BE2C (cell line): Measurements from ENCODE around the gene BZW2. TPM values are rescaled to one million over a fixed set of nuclear protein-coding genes. Genes with fewer than 3 reads are reported as not detected.

ENCODE experiments used
- DNase-seq: peaks from one replicate; pipeline ENCODE4 v3.0.0-alpha.2; 2020
- H3K27me3 ChIP-seq: fragments of 250-450 bp; sonication (Bioruptor Pico); 2 replicates; pipeline ENCODE4 v1.5.1; 2020; ENCODE audit warnings: mild to moderate bottlenecking
- H3K36me3 ChIP-seq: fragments of 250-450 bp; sonication (Bioruptor Pico); 2 replicates; pipeline ENCODE4 v1.5.1; 2020; ENCODE audit warnings: mild to moderate bottlenecking
- H3K4me1 ChIP-seq: fragments of 250-450 bp; sonication (Bioruptor Pico); 2 replicates; pipeline ENCODE4 v1.5.1; 2020
- H3K4me3 ChIP-seq: 2 replicates; pipeline ENCODE4 v1.5.1; 2011; ENCODE audit warnings: low read depth, low read length
- H3K9me3 ChIP-seq: fragments of 250-450 bp; sonication (Bioruptor Pico); 2 replicates; pipeline ENCODE4 v1.5.1; 2020
- CTCF ChIP-seq: IDR thresholded peaks from 2 replicates; pipeline ENCODE4 v1.5.1; 2012; ENCODE audit warnings: mild to moderate bottlenecking, low read depth, low read length
- polyA plus RNA-seq: library from polyadenylated mRNA; unstranded; fragments of >200 nt; gene quantifications from one replicate; pipeline ENCODE4 v1.2.1, GENCODE V29; 2012; ENCODE audit warnings: low read depth, missing spikeins; ENCODE audit not compliant: insufficient read length, insufficient read depth

The BZW2 gene
- polyA plus RNA-seq = 163 TPM

- peaks cover 3% of the 10 kb centered on the region; the same call in 1 of the 2 replicates for H3K4me1 ChIP-seq
- no peaks in the 10 kb centered on the region for H3K27me3 ChIP-seq
- H3K9me3 ChIP-seq = no peaks in the 10 kb centered on the region
- peak within 1 kb of the TSS; percentile 95 for H3K4me3 ChIP-seq
- TF ChIP-seq CTCF = no peak
- peaks cover 4% of the 10 kb centered on the region; the same call in 1 of the 2 replicates for H3K36me3 ChIP-seq
- peak; percentile 97 for DNase-seq
Observed at GRCh38 chr7:16645593-16646471, at the start of gene BZW2, which contains the start of gene ANKMY2. Gene BZW2 (plus strand): TSS chr7:16646181. CDS start chr7:16665444, 19,263 bp downstream. Gene ANKMY2 (minus strand): TSS chr7:16645754. CDS start chr7:16645573, 181 bp downstream.

- H3K9me3 ChIP-seq = no peaks in the 10 kb centered on the region
- no peaks in the 10 kb centered on the region for H3K27me3 ChIP-seq
- H3K4me1 ChIP-seq = peaks cover 6% of the 10 kb centered on the region
- no peak for DNase-seq
- no peak overlapping the region for H3K4me3 ChIP-seq
- H3K36me3 ChIP-seq = no peaks in the 10 kb centered on the region; the same call in 1 of the 2 replicates
- no peak for TF ChIP-seq CTCF
Observed at GRCh38 chr7:16598015-16598414, 48.0 kb upstream of the BZW2 start.

GRCh38 chr7:16599860-16600259 is 46.1 kb upstream of the BZW2 start:
- DNase-seq = no peak
- TF ChIP-seq CTCF = no peak
- Histone ChIP-seq H3K36me3 (no peaks in the 10 kb centered on the region; the same call in 1 of the 2 replicates), H3K4me3 (no peak overlapping the region), H3K27me3 (no peaks in the 10 kb centered on the region), H3K4me1 (peaks cover 6% of the 10 kb centered on the region), H3K9me3 (no peaks in the 10 kb centered on the region)

- H3K36me3 ChIP-seq = no peaks in the 10 kb centered on the region; the same call in 1 of the 2 replicates
- no peaks in the 10 kb centered on the region for H3K9me3 ChIP-seq
- DNase-seq = no peak
- H3K4me3 ChIP-seq = no peak overlapping the region
- peaks cover 6% of the 10 kb centered on the region for H3K4me1 ChIP-seq
- no peak for TF ChIP-seq CTCF
- no peaks in the 10 kb centered on the region for H3K27me3 ChIP-seq
Observed at GRCh38 chr7:16603633-16604032, 42.3 kb upstream of the BZW2 start.

- Histone ChIP-seq H3K4me1 (peaks cover 6% of the 10 kb centered on the region), H3K4me3 (no peak overlapping the region), H3K27me3 (no peaks in the 10 kb centered on the region), H3K36me3 (no peaks in the 10 kb centered on the region; the same call in 1 of the 2 replicates), H3K9me3 (no peaks in the 10 kb centered on the region)
- no peak for DNase-seq
- no peak for TF ChIP-seq CTCF
Observed at GRCh38 chr7:16604054-16604453, 41.9 kb upstream of the BZW2 start.

GRCh38 chr7:16606704-16607103 is 39.3 kb upstream of the BZW2 start:
- no peak overlapping the region for H3K4me3 ChIP-seq
- H3K4me1 ChIP-seq = no peaks in the 10 kb centered on the region; the same call in none of the 2 replicates
- H3K9me3 ChIP-seq = no peaks in the 10 kb centered on the region
- TF ChIP-seq CTCF = no peak
- H3K27me3 ChIP-seq = no peaks in the 10 kb centered on the region
- no peak for DNase-seq
- no peaks in the 10 kb centered on the region; the same call in 1 of the 2 replicates for H3K36me3 ChIP-seq
